ENCODE data around the gene NF1. TPM values are rescaled to one million over a fixed set of nuclear protein-coding genes. Genes with fewer than 3 reads are reported as not detected.

Gene NF1
- total RNA-seq, 1 donor from 2014 or later, result 53.7 TPM

GRCh38 chr17:31048780-31049179 lies 46.0 kb upstream of the NF1 start:
- no peaks in the 10 kb centered on the region for H3K36me3 ChIP-seq (ENCODE audit: insufficient read depth, low read length)
- Mint-ChIP-seq H3K27me3 (ENCODE audit: low read depth, unreplicated experiment) (peaks cover 10% of the 10 kb centered on the region), H3K36me3 (ENCODE audit: low read depth, unreplicated experiment) (peaks cover 20% of the 10 kb centered on the region), H3K4me1 (ENCODE audit: low read depth, unreplicated experiment) (peaks cover 17% of the 10 kb centered on the region), H3K9me3 (ENCODE audit: unreplicated experiment) (peaks cover 26% of the 10 kb centered on the region), H3K27ac (ENCODE audit: unreplicated experiment) (no peak overlapping the region), H3K4me3 (ENCODE audit: unreplicated experiment) (no peak overlapping the region)
- no peaks in the 10 kb centered on the region for H3K79me2 ChIP-seq (ENCODE audit: insufficient read depth, low read length)
- no peak overlapping the region for H3K27ac ChIP-seq (ENCODE audit: low read depth, low read length)
- no peak for TF ChIP-seq CTCF (IDR thresholded peaks at IDR 0.05; ENCODE audit: insufficient read depth, low read depth, low read length)
- no peak overlapping the region for H3K4me2 ChIP-seq (ENCODE audit: low read length)
- no peak overlapping the region for H2AFZ ChIP-seq (ENCODE audit: low read depth, low read length)
- H3K4me3 ChIP-seq (ENCODE audit: insufficient read depth, low read depth, low read length), result no peak overlapping the region
- FAIRE-seq, result no peak
- no peak for DNase-seq (ENCODE audit: low read depth)
- no peaks in the 10 kb centered on the region for H4K20me1 ChIP-seq (ENCODE audit: insufficient read depth, low read length)
- H3K4me1 ChIP-seq (ENCODE audit: insufficient read depth, low read length), result peaks cover 19% of the 10 kb centered on the region
- no peaks in the 10 kb centered on the region for H3K27me3 ChIP-seq (ENCODE audit: insufficient read depth, low read length)
- H3K9ac ChIP-seq (ENCODE audit: low read length), result no peak overlapping the region
- peaks cover 3% of the 10 kb centered on the region for H3K9me3 ChIP-seq (ENCODE audit: insufficient read depth, low read depth, low read length)

GRCh38 chr17:31050948-31051347 lies 43.8 kb upstream of the NF1 start:
- Mint-ChIP-seq H3K36me3 (ENCODE audit: low read depth, unreplicated experiment) (peaks cover 20% of the 10 kb centered on the region), H3K27ac (ENCODE audit: unreplicated experiment) (no peak overlapping the region), H3K4me1 (ENCODE audit: low read depth, unreplicated experiment) (peaks cover 17% of the 10 kb centered on the region), H3K9me3 (ENCODE audit: unreplicated experiment) (peaks cover 26% of the 10 kb centered on the region), H3K27me3 (ENCODE audit: low read depth, unreplicated experiment) (peaks cover 10% of the 10 kb centered on the region), H3K4me3 (ENCODE audit: unreplicated experiment) (no peak overlapping the region)
- Histone ChIP-seq H3K9ac (ENCODE audit: low read length) (no peak overlapping the region), H3K4me2 (ENCODE audit: low read length) (no peak overlapping the region), H3K27ac (ENCODE audit: low read depth, low read length) (no peak overlapping the region), H3K4me3 (ENCODE audit: insufficient read depth, low read depth, low read length) (no peak overlapping the region), H3K9me3 (ENCODE audit: insufficient read depth, low read depth, low read length) (peaks cover 5% of the 10 kb centered on the region), H4K20me1 (ENCODE audit: insufficient read depth, low read length) (no peaks in the 10 kb centered on the region), H3K79me2 (ENCODE audit: insufficient read depth, low read length) (no peaks in the 10 kb centered on the region), H2AFZ (ENCODE audit: low read depth, low read length) (no peak overlapping the region), H3K4me1 (ENCODE audit: insufficient read depth, low read length) (peaks cover 19% of the 10 kb centered on the region), H3K36me3 (ENCODE audit: insufficient read depth, low read length) (no peaks in the 10 kb centered on the region), H3K27me3 (ENCODE audit: insufficient read depth, low read length) (no peaks in the 10 kb centered on the region)
- TF ChIP-seq EZH2 (IDR thresholded peaks at IDR 0.05; ENCODE audit: insufficient read depth, low read length) (no peak), CTCF (IDR thresholded peaks at IDR 0.05; ENCODE audit: insufficient read depth, low read depth, low read length) (no peak)
- FAIRE-seq (no peak), DNase-seq (ENCODE audit: low read depth) (no peak)

- peaks cover 17% of the 10 kb centered on the region for H3K4me1 Mint-ChIP-seq (ENCODE audit: low read depth, unreplicated experiment)
- no peak for DNase-seq (ENCODE audit: low read depth)
- Histone ChIP-seq H3K36me3 (ENCODE audit: insufficient read depth, low read length) (no peaks in the 10 kb centered on the region), H4K20me1 (ENCODE audit: insufficient read depth, low read length) (no peaks in the 10 kb centered on the region), H3K79me2 (ENCODE audit: insufficient read depth, low read length) (no peaks in the 10 kb centered on the region), H3K4me1 (ENCODE audit: insufficient read depth, low read length) (peaks cover 19% of the 10 kb centered on the region), H3K4me2 (ENCODE audit: low read length) (peak overlapping the region; percentile 74), H3K9me3 (ENCODE audit: insufficient read depth, low read depth, low read length) (peaks cover 5% of the 10 kb centered on the region), H3K9ac (ENCODE audit: low read length) (no peak overlapping the region), H3K4me3 (ENCODE audit: insufficient read depth, low read depth, low read length) (no peak overlapping the region), H3K27ac (ENCODE audit: low read depth, low read length) (peak overlapping the region; percentile 80), H2AFZ (ENCODE audit: low read depth, low read length) (no peak overlapping the region), H3K27me3 (ENCODE audit: insufficient read depth, low read length) (no peaks in the 10 kb centered on the region)
- H3K27ac Mint-ChIP-seq (ENCODE audit: unreplicated experiment), result peak overlapping the region; percentile 92
- TF ChIP-seq EZH2 (IDR thresholded peaks at IDR 0.05; ENCODE audit: insufficient read depth, low read length) (no peak), CTCF (IDR thresholded peaks at IDR 0.05; ENCODE audit: insufficient read depth, low read depth, low read length) (no peak)
- H3K4me3 Mint-ChIP-seq (ENCODE audit: unreplicated experiment), result peak overlapping the region; percentile 14
- peaks cover 10% of the 10 kb centered on the region for H3K27me3 Mint-ChIP-seq (ENCODE audit: low read depth, unreplicated experiment)
- H3K36me3 Mint-ChIP-seq (ENCODE audit: low read depth, unreplicated experiment), result peaks cover 20% of the 10 kb centered on the region
- FAIRE-seq, result no peak
- H3K9me3 Mint-ChIP-seq (ENCODE audit: unreplicated experiment), result peaks cover 26% of the 10 kb centered on the region
Observed at GRCh38 chr17:31051506-31051905, 43.3 kb upstream of the NF1 start.

Measured in astrocyte (in vitro differentiated cells and primary cell).